Measurements from ENCODE around the gene ZG16.

Gene ZG16

GRCh38 chr16:29820730-29821642 lies 42.9 kb downstream of the ZG16 start:
- peak in 3 of 51 donors; percentile 14 to 25 (median 25) for DNase-seq

DNA sequence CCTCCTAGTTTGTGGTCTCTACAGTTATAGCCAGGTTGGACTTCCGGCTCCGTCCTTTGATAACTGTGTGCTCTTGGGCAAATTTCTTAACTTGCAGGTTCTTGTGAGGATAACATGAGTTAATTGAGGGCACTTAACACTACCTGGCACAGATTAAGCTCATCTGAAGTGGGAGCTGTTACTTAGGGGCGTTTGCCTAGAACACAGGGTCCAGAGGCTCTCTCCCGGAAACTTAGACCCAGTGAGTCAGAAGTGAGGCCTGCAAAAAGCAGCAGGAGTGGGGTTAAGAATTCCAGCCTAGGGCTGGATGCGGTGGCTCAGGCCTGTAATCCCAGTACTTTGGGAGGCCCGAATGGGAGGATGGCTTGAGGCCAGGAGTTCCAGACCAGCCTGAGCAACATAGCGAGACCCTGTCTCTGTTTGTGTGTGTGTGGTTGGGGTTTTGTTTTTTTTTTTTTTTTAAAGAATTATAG lies 43.6 kb downstream of the ZG16 start:
- no peak for DNase-seq

DNA sequence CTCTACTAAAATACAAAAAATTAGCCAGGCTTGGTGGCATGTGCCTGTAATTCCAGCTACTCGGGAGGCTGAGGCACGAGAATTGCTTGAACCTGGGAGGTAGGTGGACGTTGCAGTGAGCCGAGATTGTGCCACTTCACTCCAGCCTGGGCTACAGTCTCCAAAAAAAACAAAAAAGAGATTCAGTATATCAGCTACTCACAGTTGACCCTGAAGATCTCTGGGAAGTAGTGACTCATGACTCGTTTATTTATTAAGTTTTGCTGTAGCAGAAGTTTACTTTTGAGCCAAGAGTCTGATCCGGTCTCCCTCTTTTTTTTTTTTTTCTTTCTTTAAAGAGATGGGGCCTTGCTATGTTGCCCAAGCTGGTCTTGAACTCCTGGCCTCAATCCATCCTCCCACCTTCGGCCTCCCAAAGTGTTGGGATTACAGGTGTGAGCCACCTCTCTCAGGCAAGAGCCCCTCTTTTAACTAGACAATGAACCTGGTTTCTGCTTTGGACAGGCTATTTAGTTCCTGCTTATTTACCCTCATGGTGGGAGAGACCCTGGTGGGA lies 46.6 kb downstream of the ZG16 start:
- DNase-seq: no peak

DNA sequence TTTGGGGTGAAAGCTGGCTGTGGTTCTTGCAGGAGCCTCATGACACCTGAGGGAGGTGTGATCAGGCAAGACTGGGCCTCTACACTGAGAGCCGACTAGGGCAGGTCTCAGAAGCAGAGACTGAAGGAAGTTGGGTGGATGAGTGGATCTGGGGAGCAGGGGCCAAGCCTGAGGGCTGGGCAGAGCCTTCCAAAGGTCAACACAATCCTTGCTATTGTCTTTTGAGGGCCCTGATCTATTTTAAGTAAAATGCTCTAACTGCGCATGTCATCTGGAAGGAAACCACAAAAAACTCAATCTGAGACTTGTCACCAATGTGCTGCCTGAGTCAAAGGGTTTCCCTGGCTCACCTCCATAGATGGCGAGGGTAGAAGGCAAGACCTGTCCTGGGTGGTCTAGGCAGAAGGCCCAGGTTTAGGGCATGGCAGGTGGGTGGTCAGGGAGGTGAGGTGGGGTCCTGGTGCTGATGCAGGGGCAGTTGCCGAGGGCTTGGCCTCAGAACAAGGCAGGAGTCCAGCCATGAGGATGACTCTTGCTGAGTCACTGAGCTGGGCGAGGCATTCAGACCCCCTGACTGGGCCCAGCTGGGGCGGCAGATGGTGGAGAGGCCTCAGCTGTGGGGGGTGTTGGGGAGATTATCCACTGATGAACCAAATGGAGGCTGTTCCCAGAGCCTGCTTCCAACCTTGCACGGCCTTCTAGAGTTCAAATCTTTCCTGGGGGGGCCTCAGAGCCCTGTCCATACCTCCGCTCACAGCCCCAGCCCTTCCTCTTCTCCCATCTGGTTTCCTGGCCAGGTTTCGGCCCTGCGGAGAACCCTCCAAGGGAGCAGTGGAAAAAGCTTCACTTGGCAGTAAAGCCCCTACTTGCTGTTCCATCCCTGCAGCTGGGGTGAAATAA lies 47.3 kb downstream of the ZG16 start:
- peak in 29 of 51 donors; percentile 6 to 72 (median 43) for DNase-seq

- DNase-seq: no peak
Measured at GRCh38 chr16:29826342-29826695, 48.3 kb downstream of the ZG16 start.

DNA sequence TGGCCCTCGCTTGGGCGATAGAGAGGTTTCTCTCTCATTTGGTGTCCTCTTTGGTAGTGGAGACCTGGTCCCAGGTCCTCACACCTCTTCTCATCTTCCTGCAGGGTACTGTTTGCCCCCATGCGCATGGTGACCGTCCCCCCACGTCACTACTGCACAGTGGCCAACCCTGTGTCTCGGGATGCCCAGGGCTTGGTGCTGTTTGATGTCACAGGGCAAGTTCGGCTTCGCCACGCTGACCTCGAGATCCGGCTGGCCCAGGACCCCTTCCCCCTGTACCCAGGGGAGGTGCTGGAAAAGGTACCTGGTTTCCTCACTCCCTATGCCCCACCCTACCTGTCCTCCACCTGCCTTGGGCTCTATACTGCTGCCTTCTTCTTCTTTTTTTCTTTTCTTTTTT lies 52.7 kb downstream of the ZG16 start:
- no peak for DNase-seq

DNA sequence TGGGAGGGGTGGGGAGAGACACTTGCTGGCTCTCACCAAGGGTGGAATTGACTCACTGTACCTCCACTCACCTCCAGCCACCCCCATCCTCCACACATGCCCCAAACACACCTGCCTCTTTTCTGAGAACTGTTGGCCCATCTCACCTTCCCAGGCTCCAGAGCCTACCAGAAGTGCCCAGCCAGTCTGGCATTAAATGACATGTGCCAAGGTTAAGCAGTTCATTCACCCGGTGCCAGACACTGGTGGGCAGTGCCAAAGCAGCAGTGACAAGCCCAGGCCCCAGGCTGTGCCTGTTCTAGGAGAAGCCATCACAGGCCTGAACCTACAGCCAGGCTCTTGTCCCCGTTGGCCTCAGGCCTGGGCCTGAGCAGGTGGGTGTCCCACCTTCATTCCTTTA lies 53.4 kb downstream of the ZG16 start:
- no peak for DNase-seq
